Measurements from ENCODE around the gene MEGF11.

Gene MEGF11

GRCh38 chr15:66136948-66137347 is 116.6 kb downstream of the MEGF11 start:
- H3K4me3 ChIP-seq (replicated peaks; ENCODE audit: insufficient read depth, low read length), result no peak overlapping the region
- TF ChIP-seq POLR2AphosphoS5 (IDR thresholded peaks at IDR 0.05; ENCODE audit: low read depth), result no peak
- TF ChIP-seq GABPA (IDR thresholded peaks at IDR 0.05; ENCODE audit: low read depth), result no peak
- TF ChIP-seq SPI1 (IDR thresholded peaks at IDR 0.05; ENCODE audit: borderline replicate concordance, low read depth), result no peak
- TF ChIP-seq CTCF (IDR thresholded peaks at IDR 0.05; ENCODE audit: insufficient read depth, low read length), result no peak
- no peak for TF ChIP-seq REST (IDR thresholded peaks at IDR 0.05; ENCODE audit: insufficient replicate concordance, low read depth)
- DNase-seq (ENCODE audit: low read depth in 1 of 2, low spot score in 1 of 2), result no peak
- no peak overlapping the region for H3K27ac ChIP-seq (replicated peaks)
- no peaks in the 10 kb centered on the region for H3K27me3 ChIP-seq (ENCODE audit: insufficient read depth, poor library complexity, severe bottlenecking)

- Histone ChIP-seq H3K27ac (replicated peaks) (no peak overlapping the region), H3K27me3 (ENCODE audit: insufficient read depth, poor library complexity, severe bottlenecking) (peaks cover 3% of the 10 kb centered on the region), H3K4me3 (replicated peaks; ENCODE audit: insufficient read depth, low read length) (no peak overlapping the region)
- no peak for DNase-seq (ENCODE audit: low read depth in 1 of 2, low spot score in 1 of 2)
- TF ChIP-seq CTCF (IDR thresholded peaks at IDR 0.05; ENCODE audit: insufficient read depth, low read length), result no peak
- no peak for TF ChIP-seq POLR2AphosphoS5 (IDR thresholded peaks at IDR 0.05; ENCODE audit: low read depth)
- no peak for TF ChIP-seq REST (IDR thresholded peaks at IDR 0.05; ENCODE audit: insufficient replicate concordance, low read depth)
- no peak for TF ChIP-seq SPI1 (IDR thresholded peaks at IDR 0.05; ENCODE audit: borderline replicate concordance, low read depth)
- TF ChIP-seq GABPA (IDR thresholded peaks at IDR 0.05; ENCODE audit: low read depth), result no peak
These were observed 117.9 kb downstream of the MEGF11 start for GRCh38 chr15:66135664-66136063.

DNA sequence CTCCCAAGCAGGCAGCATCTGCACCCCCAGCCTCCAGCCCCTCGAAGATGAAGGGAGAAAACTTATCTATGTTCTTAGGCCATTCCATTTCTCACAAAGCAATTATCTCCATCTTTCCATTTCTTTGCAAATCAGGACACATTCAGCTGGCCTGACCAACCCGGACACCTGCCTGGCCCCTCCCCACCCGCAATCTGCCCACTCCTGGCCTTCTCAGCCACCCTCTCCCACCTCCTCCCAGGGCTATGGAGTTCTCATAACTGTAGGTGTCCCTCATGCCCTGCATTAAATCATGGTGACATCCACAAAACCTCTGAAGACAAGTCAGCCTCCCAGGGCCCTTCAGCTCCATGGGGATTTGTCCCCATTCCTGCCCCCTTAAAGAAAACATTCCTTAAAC is 119.3 kb downstream of the MEGF11 start:
- TF ChIP-seq POLR2AphosphoS5 (IDR thresholded peaks at IDR 0.05; ENCODE audit: low read depth) (no peak), REST (IDR thresholded peaks at IDR 0.05; ENCODE audit: insufficient replicate concordance, low read depth) (no peak), CTCF (IDR thresholded peaks at IDR 0.05; ENCODE audit: insufficient read depth, low read length) (no peak), GABPA (IDR thresholded peaks at IDR 0.05; ENCODE audit: low read depth) (no peak), SPI1 (IDR thresholded peaks at IDR 0.05; ENCODE audit: borderline replicate concordance, low read depth) (no peak)
- DNase-seq (ENCODE audit: low read depth in 1 of 2, low spot score in 1 of 2), result no peak
- Histone ChIP-seq H3K27ac (replicated peaks) (no peak overlapping the region), H3K4me3 (replicated peaks; ENCODE audit: insufficient read depth, low read length) (no peak overlapping the region), H3K27me3 (ENCODE audit: insufficient read depth, poor library complexity, severe bottlenecking) (peaks cover 14% of the 10 kb centered on the region)
